GM18861 (cell line): ENCODE results near the gene AGBL5.
"Not testable (repeated sequence)": the region's sequence is repeated elsewhere in the genome, so short reads cannot be mapped to it uniquely, and the experiment has no call there.

Experiments
- ATAC-seq: cut with Tn5 transposase; IDR thresholded peaks from one replicate; pipeline ENCODE4 v1.9.1; 2021; ENCODE audit not compliant: unreplicated experiment

The AGBL5 gene

GRCh38 chr2:27051902-27052645, 606 bp downstream of the AGBL5 start:
- no peak for ATAC-seq

- ATAC-seq = no peak
Measured at GRCh38 chr2:27053321-27053720, 1.9 kb downstream of the AGBL5 start.

- ATAC-seq = no peak
Measured at GRCh38 chr2:27053776-27054175, 2.3 kb downstream of the AGBL5 start.

DNA sequence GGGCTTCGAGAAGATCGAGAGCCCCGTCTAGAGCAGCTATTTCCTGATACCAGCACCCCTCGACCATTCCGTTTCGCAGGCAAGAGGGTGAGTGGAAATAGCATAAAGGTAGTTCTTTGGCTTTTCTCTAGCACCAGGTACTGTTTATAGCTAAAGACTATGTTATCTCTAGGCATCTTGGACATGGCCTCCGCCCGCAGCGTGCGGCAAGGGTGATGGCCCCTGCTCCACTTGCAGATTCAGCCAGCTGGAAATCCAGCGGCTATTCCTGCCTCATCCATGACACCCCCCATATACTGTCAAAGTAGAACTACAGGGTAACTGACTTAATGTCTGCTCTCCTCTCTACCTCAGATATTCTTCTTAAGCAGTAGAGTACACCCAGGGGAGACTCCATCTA, 3.3 kb downstream of the AGBL5 start:
- ATAC-seq = no peak

DNA sequence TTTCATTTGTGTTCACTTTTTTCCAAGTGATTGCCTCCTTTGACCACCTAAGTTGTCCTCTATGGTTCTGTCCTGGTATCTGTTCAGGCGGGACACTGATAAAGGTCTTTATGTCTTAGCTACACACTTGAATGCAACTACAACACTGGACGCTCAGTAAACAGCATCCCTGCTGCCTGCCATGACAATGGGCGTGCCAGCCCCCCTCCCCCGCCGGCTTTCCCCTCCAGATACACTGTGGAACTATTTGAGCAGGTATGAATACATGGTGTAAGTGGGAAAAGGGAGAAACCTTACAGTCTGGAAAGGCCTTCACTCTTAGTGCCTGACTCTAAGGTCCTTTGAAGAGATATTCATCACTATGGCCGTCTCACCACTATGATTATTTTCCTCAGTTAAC, 5.7 kb downstream of the AGBL5 start:
- ATAC-seq = no peak

- ATAC-seq = no peak
Measured at GRCh38 chr2:27058210-27058609, 6.7 kb downstream of the AGBL5 start.

GRCh38 chr2:27059141-27059820, 7.8 kb downstream of the AGBL5 start:
- ATAC-seq = no peak

GRCh38 chr2:27060323-27060722, 8.9 kb downstream of the AGBL5 start:
- ATAC-seq = no peak

- ATAC-seq = no peak
Measured at GRCh38 chr2:27065128-27065527, 13.7 kb downstream of the AGBL5 start.

DNA sequence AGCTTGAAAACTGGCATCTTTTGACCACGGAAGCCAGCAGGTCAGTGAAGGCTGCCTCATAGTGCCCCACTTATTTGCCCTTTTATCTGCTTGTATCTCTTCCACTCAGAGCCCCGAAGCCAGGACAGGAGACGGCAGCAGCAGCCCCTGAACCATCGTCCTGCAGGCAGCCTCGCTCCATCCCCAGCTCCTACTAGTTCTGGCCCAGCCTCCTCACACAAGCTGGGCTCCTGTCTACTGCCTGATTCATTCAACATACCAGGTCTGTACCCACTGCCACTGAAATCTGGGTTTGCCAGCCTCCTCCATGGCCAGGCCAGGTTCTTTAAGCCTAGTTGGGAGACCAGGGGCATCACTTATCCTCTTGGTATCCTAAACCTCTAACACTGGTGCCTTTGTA, 15.9 kb downstream of the AGBL5 start:
- no peak for ATAC-seq

DNA sequence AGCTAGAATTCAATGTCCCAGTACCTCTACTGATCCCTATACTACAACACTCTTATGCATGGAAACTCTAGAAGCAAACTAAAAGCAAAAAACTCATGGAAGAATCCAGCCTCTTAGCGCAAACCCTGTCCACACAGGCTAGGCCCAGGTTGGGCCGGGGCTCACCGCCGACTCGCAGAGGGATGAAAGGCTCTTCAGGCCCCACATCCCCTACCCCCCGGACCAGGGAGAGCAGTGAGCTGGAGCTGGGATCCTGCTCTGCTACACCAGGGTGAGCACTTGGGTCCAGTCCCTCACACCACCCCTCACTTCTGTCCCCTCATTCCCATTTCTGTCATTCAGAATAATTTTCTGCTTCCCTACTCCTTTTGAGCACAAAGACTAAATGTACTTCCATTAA, 18.0 kb downstream of the AGBL5 start:
- ATAC-seq = no peak

DNA sequence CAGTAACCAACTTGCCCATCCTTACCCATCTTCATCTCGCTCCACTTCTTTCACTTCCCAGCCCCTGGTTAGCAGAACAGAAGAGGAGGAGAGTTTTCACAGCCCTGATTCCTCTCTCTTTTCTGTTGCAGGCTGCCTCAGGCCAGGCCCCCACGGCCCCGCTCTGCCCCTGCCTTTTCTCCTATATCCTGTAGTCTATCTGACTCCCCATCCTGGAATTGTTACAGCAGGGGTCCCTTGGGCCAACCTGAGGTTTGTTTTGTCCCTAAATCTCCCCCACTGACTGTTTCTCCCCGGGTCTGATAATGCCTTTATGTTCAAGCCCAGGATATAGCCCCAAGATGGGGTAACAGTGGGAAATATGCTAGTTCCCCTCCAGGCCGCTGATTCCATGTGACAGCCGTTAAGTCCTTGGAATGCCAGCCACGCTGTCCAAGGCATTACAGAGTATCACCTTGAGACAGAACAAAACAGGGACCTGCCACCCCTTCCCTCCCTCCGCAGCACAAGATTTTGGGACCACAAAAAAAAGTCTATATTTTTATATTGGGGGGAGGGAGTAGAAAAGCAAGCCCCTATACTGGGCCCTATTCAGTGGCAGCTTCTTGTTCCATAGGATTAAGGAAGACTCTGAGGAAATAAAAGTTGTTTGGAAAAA, 18.6 kb downstream of the AGBL5 start:
- ATAC-seq = no peak

GRCh38 chr2:27070653-27071276, 19.3 kb downstream of the AGBL5 start:
- no peak for ATAC-seq

DNA sequence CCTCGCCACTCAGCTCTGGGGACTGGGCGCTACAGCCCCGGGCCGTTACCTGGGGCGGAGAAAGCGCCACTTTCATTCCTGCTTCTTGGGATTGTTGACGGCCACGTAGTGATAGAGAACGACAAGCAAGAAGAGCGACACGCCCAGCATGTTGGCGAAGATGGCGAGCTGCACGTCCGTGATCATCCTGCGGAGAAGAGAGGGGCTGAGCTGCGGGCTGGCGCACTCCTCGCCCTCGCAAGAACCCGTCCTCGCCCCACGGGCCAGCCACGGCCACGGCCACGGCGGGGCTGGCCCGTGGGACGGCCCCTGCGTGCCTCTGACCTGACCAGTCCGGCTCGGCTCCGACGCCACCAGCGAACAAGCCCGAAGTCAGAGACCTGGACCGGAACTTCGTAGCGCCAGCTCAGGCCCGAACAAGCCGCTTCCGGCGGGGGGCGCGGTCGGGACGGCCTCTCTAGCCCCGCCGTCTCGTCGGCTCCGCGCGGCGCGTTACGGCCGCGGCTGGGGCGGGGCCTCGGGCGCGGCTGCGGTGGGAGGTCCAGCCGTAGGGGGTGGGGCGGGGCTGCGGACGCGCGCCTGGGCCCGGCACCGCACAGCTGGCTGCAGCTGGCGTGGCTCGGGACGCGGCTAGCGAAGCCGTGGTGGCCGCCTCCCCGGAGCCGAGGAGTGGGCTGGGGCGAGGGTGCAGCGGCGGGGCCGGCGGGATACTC, 20.0 kb downstream of the AGBL5 start, which contains the start of gene OST4:
TSS of gene OST4 (minus strand) at position 378 of the 713 bp plus-strand sequence.
- ATAC-seq = peak; percentile 72

- ATAC-seq = no peak
Measured at GRCh38 chr2:27071990-27072830, 20.7 kb downstream of the AGBL5 start.

DNA sequence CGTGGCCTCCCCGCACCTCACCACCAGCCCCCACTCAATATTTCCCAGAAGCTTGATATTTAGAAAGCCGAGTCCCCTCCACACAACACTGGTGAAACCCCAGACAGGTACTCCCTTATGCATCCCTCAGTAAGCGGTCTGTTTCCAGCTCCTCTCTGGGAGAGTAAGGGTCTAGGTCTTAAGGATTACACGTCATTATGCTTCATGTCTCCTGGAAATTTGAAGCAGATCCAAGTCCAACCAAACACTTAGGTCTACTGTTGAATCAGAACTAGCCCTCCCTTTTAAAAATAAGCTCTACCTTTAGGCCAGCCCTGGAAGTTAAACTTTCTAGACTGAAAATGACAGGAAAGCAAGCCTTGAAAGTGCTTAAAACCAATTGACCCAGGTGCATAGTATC, 21.5 kb downstream of the AGBL5 start:
- no peak for ATAC-seq

DNA sequence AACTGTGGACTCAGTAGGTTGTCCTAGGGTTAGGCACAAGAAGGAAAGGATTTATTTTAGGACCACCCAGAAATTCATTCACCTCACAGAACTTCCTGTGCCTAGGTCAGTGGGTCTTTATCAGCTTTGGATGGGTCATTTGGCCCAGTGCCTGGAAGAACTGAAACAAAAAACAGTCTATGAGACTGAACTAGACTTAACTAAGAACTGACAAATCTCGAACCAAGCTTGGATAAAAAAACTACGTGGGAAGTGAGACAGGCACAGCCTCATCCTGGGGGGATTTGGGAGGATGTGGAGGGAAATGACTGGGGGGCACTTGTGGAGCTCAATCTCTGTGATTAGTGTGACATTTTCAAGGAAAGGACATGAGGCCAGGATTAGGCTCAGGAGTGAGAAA, 22.3 kb downstream of the AGBL5 start:
- no peak for ATAC-seq

DNA sequence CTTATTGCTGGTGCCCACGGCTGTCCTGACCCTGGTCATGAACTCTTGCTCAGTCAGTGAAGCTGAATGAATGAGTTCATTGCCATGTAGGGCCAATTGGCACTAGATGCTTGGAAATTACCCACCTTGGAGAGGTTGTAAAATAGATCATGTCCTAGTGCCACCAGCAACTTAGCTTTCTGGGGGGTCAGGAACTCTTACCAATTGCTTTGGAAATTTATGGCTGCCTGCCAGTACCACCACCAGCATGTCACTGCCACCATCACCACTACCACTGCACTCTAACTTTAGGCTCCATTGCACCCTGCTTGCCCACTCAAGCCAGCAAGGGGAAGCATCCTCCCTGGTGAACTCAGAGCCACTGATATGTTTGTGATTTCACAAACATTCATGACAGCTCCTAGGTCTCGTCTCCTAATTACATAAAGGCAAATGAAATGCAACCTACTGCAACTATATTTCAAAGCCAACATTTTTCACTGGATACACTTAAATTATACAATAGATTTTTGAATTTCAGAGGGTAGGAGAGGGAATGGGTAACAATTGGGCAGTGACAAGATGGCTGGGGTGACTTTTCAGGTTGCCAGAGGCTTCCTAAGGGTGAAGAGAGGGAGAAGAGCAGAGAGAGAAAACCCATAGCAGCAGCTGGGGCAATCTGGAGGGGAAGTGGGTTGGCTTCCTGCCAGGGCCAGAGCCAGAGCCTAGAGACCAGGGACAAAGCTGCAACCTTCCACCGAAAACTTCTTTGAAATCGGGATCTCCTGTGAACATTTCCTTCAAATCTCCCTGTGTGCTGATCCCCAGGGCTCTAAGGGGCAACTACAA, 23.5 kb downstream of the AGBL5 start:
- no peak for ATAC-seq

GRCh38 chr2:27075566-27075871, 24.1 kb downstream of the AGBL5 start:
- ATAC-seq = not testable (repeated sequence)
